ENCODE measurements around the gene AMD1.

DNA sequence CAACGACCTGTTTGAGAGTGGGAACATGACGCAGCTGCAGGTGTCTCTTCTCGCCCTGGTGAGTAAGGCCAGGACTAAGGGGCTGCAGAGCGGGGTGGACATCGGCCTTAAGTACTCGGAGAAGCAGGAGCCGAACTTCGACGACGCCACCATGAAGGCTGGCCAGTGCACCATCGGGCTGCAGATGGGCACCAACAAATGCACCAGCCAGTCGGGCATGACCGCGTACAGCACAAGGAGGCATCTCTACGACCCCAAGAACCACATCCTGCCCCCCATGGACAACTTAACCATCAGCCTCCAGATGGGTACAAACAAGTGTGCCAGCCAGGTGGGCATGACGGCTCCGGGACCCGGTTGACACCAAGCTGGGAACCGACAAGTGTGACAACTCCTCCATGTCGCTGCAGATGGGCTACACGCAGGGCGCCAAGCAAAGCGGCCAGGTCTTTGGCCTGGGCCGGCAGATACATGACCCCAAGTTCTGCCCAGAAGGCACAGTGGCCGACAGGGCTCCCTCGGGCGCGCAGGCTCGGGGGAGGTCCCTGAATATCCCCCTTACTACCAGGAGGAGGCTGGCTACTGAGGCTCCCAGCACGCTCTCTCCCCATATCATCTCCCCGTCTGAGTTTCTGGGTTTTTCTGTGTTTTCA lies 15.9 kb upstream of the AMD1 start:
- TF ChIP-seq POLR2AphosphoS5 (IDR thresholded peaks at IDR 0.05; ENCODE audit: insufficient read depth in 1 of 2, low read depth in 1 of 2) (no peak), POLR2A (IDR thresholded peaks at IDR 0.05) (no peak)
- TF ChIP-seq, protein P1, sequence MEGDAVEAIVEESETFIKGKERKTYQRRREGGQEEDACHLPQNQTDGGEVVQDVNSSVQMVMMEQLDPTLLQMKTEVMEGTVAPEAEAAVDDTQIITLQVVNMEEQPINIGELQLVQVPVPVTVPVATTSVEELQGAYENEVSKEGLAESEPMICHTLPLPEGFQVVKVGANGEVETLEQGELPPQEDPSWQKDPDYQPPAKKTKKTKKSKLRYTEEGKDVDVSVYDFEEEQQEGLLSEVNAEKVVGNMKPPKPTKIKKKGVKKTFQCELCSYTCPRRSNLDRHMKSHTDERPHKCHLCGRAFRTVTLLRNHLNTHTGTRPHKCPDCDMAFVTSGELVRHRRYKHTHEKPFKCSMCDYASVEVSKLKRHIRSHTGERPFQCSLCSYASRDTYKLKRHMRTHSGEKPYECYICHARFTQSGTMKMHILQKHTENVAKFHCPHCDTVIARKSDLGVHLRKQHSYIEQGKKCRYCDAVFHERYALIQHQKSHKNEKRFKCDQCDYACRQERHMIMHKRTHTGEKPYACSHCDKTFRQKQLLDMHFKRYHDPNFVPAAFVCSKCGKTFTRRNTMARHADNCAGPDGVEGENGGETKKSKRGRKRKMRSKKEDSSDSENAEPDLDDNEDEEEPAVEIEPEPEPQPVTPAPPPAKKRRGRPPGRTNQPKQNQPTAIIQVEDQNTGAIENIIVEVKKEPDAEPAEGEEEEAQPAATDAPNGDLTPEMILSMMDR (IDR thresholded peaks at IDR 0.05): no peak
